ENCODE results near the gene MBLAC1. TPM values are rescaled to one million over a fixed set of nuclear protein-coding genes. Genes with fewer than 3 reads are reported as not detected.

MBLAC1 gene
- total RNA-seq, 1 experiment from 2014 or later, result 3.5 TPM

- Mint-ChIP-seq H3K4me3 (no peak overlapping the region), H3K27me3 (ENCODE audit: low read depth) (no peaks in the 10 kb centered on the region), H3K4me1 (peaks cover 8% of the 10 kb centered on the region), H3K36me3 (peaks cover 78% of the 10 kb centered on the region), H3K9me3 (no peaks in the 10 kb centered on the region), H3K27ac (peak overlapping the region; percentile 58)
- no peak for TF ChIP-seq ZSCAN18 (CRISPR knock-in tag; IDR thresholded peaks at IDR 0.05)
- no peak for TF ChIP-seq GABPB1 (CRISPR knock-in tag; IDR thresholded peaks at IDR 0.05)
- TF ChIP-seq TEAD1 (CRISPR knock-in tag; IDR thresholded peaks at IDR 0.05), result no peak
- no peak for TF ChIP-seq NR2C2 (CRISPR knock-in tag; IDR thresholded peaks at IDR 0.05)
- no peak for TF ChIP-seq ATF2 (CRISPR knock-in tag; IDR thresholded peaks at IDR 0.05; ENCODE audit: borderline replicate concordance, low read depth)
- no peak for TF ChIP-seq ZNF532 (CRISPR knock-in tag; IDR thresholded peaks at IDR 0.05; ENCODE audit: borderline replicate concordance)
- no peak for TF ChIP-seq FOXP4 (CRISPR knock-in tag; IDR thresholded peaks at IDR 0.05)
- no peak for TF ChIP-seq PRDM15 (CRISPR knock-in tag; IDR thresholded peaks at IDR 0.05)
- TF ChIP-seq NFE2L1 (CRISPR knock-in tag; IDR thresholded peaks at IDR 0.05), result no peak
- no peak for TF ChIP-seq ZNF317 (CRISPR knock-in tag; IDR thresholded peaks at IDR 0.05; ENCODE audit: borderline replicate concordance, low read depth)
- no peak for TF ChIP-seq CTCF (IDR thresholded peaks at IDR 0.05)
- no peak for TF ChIP-seq ZNF512 (CRISPR knock-in tag; IDR thresholded peaks at IDR 0.05; ENCODE audit: borderline replicate concordance)
- ChIA-PET CTCF (no interaction called here), POLR2A (interaction anchor here (0.6 to 6.2 kb wide), 3 partner anchors 8 to 170 kb away, joined by 3 to 41 read pairs (median 5); partner anchors contain the start of genes AP4M1 and MCM7)
- DNase-seq (ENCODE audit: low spot score) (no peak), ATAC-seq (no peak)
Observed at GRCh38 chr7:100093054-100093453, 33.7 kb upstream of the MBLAC1 start.
